ENCODE data around the gene ATOH8. TPM values are rescaled to one million over a fixed set of nuclear protein-coding genes. Genes with fewer than 3 reads are reported as not detected.

Gene ATOH8
- total and polyA plus RNA-seq, 2 donors (not counting 3 experiments of a cell fraction or from before 2014, with no cell fraction given) = 10.3 to 12.8 TPM

GRCh38 chr2:85718009-85718391 lies 35.8 kb upstream of the ATOH8 start:
- no peaks in the 10 kb centered on the region for H3K4me1 ChIP-seq (ENCODE audit: control insufficient read depth, extremely low read depth, insufficient read depth, low read length)
- H3K27me3 ChIP-seq (ENCODE audit: control insufficient read depth in 2 of 2, insufficient read depth in 2 of 2, low read length in 2 of 2) = peaks cover 2 to 5% of the 10 kb centered on the region in 2 experiments
- no peak for TF ChIP-seq EZH2 (IDR thresholded peaks at IDR 0.05; ENCODE audit: borderline replicate concordance, low read depth, low read length, severe bottlenecking)
- TF ChIP-seq MYC (IDR thresholded peaks at IDR 0.05; ENCODE audit: low read depth, low read length) = no peak
- TF ChIP-seq POLR2AphosphoS5 (IDR thresholded peaks at IDR 0.05; ENCODE audit: insufficient read depth, low read depth, low read length) = no peak
- TF ChIP-seq JUN (IDR thresholded peaks at IDR 0.05; ENCODE audit: borderline replicate concordance, insufficient read depth, insufficient read length, low read depth) = no peak
- TF ChIP-seq CTCF (IDR thresholded peaks at IDR 0.05; ENCODE audit: extremely low read depth in 1 of 2, insufficient read depth in 1 of 2, low read depth in 1 of 2, low read length in 2 of 2) = no peak
- TF ChIP-seq GATA2 (IDR thresholded peaks at IDR 0.05; ENCODE audit: insufficient read depth, insufficient read length, low read depth, low read length) = no peak
- no peak for TF ChIP-seq FOS (IDR thresholded peaks at IDR 0.05; ENCODE audit: borderline replicate concordance, insufficient read depth, low read length)
- TF ChIP-seq MAX (IDR thresholded peaks at IDR 0.05; ENCODE audit: insufficient read depth, insufficient read length) = no peak
- no peak for TF ChIP-seq POLR2A (IDR thresholded peaks at IDR 0.05; ENCODE audit: low read depth, low read length)
- dilution Hi-C loops (cut with MboI; ENCODE audit: extremely low pct_ligation_motif_present, low sequenced_read_pairs) (loop anchor here (25.0 kb wide), 1 partner anchor 94 kb away; no protein-coding TSS in a partner anchor), intact Hi-C loops (cut with micrococcal nuclease) (no loop called here)
- H3K4me2 ChIP-seq (ENCODE audit: insufficient read depth, low read length) = no peak overlapping the region
- no peak for DNase-seq (ENCODE audit: low read depth, low spot score)
- no peak overlapping the region for H3K4me3 ChIP-seq (replicated peaks in 1 of 3; ENCODE audit: insufficient read depth in 1 of 3, low read depth in 1 of 3, low read length in 3 of 3)
- no peaks in the 10 kb centered on the region for H3K36me3 ChIP-seq (ENCODE audit: control insufficient read depth in 2 of 2, extremely low read depth in 1 of 2, insufficient read depth in 2 of 2, low read length in 2 of 2)
- no peak overlapping the region for H3K9ac ChIP-seq (replicated peaks; ENCODE audit: extremely low read depth, insufficient read depth, low read length)
- H4K20me1 ChIP-seq (replicated peaks; ENCODE audit: control insufficient read depth, extremely low read depth, insufficient read depth, low read length) = no peaks in the 10 kb centered on the region
- H3K79me2 ChIP-seq (ENCODE audit: control insufficient read depth, insufficient read depth, low read length) = no peaks in the 10 kb centered on the region
- no peak overlapping the region for H2AFZ ChIP-seq (ENCODE audit: low read depth, low read length)
- FAIRE-seq = no peak
- H3K27ac ChIP-seq (ENCODE audit: insufficient read depth, low read depth, low read length) = no peak overlapping the region
- H3K9me3 ChIP-seq (replicated peaks; ENCODE audit: control insufficient read depth, insufficient read depth, low read length) = no peaks in the 10 kb centered on the region
- no TSS peak for BruUV-seq (replicated peaks)
- H3K9me1 ChIP-seq (replicated peaks; ENCODE audit: control insufficient read depth, extremely low read depth, insufficient read depth, low read length) = no peaks in the 10 kb centered on the region
- POLR2A ChIA-PET = interaction anchor here (1.2 kb wide), 1 partner anchor 81 kb away, joined by 3 read pairs; no protein-coding TSS in a partner anchor
- CTCF ChIA-PET = interaction anchor here (1.1 to 4.0 kb wide), 6 partner anchors 11 to 98 kb away, joined by 3 to 27 read pairs (median 7); no protein-coding TSS in a partner anchor

Measured in endothelial cell of umbilical vein (primary cell).